A549 (cell line): ENCODE measurements around the gene SLC39A5. TPM values are rescaled to one million over a fixed set of nuclear protein-coding genes. Genes with fewer than 3 reads are reported as not detected.
"Not testable (repeated sequence)": the region's sequence is repeated elsewhere in the genome, so short reads cannot be mapped to it uniquely, and the experiment has no call there.

Experiments
- ATAC-seq, 2 experiments: fragments of 200-7000 bp in 1 of 2; fragments of >200 bp in 1 of 2; cut with Nextera tagmentation in 1 of 2; cut with Tn5 transposase in 1 of 2; 3 replicates each; pipeline versions ENCODE4 v1.8.0 to v1.9.1; 2018 to 2020; ENCODE audit warnings: mild to moderate bottlenecking in 1 of 2, moderate library complexity in 1 of 2
- CTCF ChIA-PET: fragments of 300-600 bp; sonication (Branson Sonifier 250); formaldehyde crosslinking; extraction: SDS; loops from one replicate; lab custom pipeline; 2021; ENCODE audit warnings: antibody characterized with exemption, inconsistent platforms; lab: Yijun Ruan, JAX
- POLR2A ChIA-PET: fragments of 350-600 bp; formaldehyde crosslinking; extraction: SDS; loops from one replicate; lab custom pipeline; 2021; ENCODE audit warnings: antibody characterized with exemption, inconsistent platforms; lab: Yijun Ruan, JAX
- DNase-seq, 2 experiments: peaks; one replicate each; pipeline versions ENCODE4 v3.0.0 to v3.0.0-alpha.2; 2011 to 2016; ENCODE audit warnings: low read depth in 1 of 2, low spot score in 1 of 2
- FAIRE-seq: peaks from 2 replicates; lab custom pipeline; 2011; peaks lifted over from hg19 to GRCh38; lab: Jason Lieb, UNC
- H3K27ac ChIP-seq, 2 experiments: fragments of >200 bp; sonication (Bioruptor Twin); formaldehyde crosslinking; 3 replicates each; pipeline ENCODE4 v1.5.1; 2016 to 2017
- H3K4me1 ChIP-seq: fragments of >200 bp; sonication (Bioruptor Twin); formaldehyde crosslinking; 3 replicates; pipeline ENCODE4 v1.6.1; 2016
- H3K4me2 ChIP-seq: fragments of >200 bp; sonication (Bioruptor Twin); formaldehyde crosslinking; 3 replicates; pipeline ENCODE4 v1.6.1; 2016
- H3K4me3 ChIP-seq: fragments of >200 bp; sonication (Bioruptor Twin); formaldehyde crosslinking; 3 replicates; pipeline ENCODE4 v1.5.1; 2016
- H3K9me3 ChIP-seq: fragments of >200 bp; sonication (Bioruptor Twin); formaldehyde crosslinking; 3 replicates; pipeline ENCODE4 v1.6.1; 2016
- CHD4 ChIP-seq: fragments of 200-600 bp; sonication (generic); IDR thresholded peaks from 2 replicates; pipeline ENCODE4 v1.6.1; 2016; ENCODE audit warnings: antibody characterized with exemption, mild to moderate bottlenecking, borderline replicate concordance
- CTCF ChIP-seq: fragments of >200 bp; sonication (Bioruptor Twin); formaldehyde crosslinking; IDR thresholded peaks from 3 replicates; pipeline ENCODE4 v1.5.1; 2016
- EHMT2 ChIP-seq: fragments of 200-600 bp; sonication (generic); IDR thresholded peaks from 2 replicates; pipeline ENCODE4 v1.6.1; 2016; ENCODE audit warnings: antibody characterized with exemption, low read depth, mild to moderate bottlenecking, moderate library complexity
- FOSL2 ChIP-seq, 2 experiments: fragments of 450-650 bp in 1 of 2; fragments of >200 bp in 1 of 2; sonication (Bioruptor Twin) in 1 of 2; formaldehyde crosslinking; IDR thresholded peaks; 2 replicates each; pipeline versions ENCODE4 v1.5.0 to v1.6.1; 2016 to 2020; ENCODE audit warnings: mild to moderate bottlenecking in 1 of 2, moderate library complexity in 1 of 2
- GATA3 ChIP-seq: IDR thresholded peaks from 2 replicates; pipeline ENCODE4 v1.6.1; 2012; ENCODE audit warnings: borderline replicate concordance
- HOXB13 ChIP-seq: fragments of 250-450 bp; sonication (Bioruptor Pico); IDR thresholded peaks from 2 replicates; pipeline ENCODE4 v1.5.0; 2020; ENCODE audit warnings: low read depth, mild to moderate bottlenecking, moderate library complexity
- HOXB5 ChIP-seq: fragments of 250-450 bp; sonication (Bioruptor Pico); IDR thresholded peaks from 2 replicates; pipeline ENCODE4 v1.5.0; 2020; ENCODE audit warnings: mild to moderate bottlenecking, moderate library complexity
- JUNB ChIP-seq: fragments of >200 bp; sonication (Bioruptor Twin); formaldehyde crosslinking; IDR thresholded peaks from 2 replicates; pipeline ENCODE4 v1.6.1; 2016
- KDM1A ChIP-seq: fragments of 200-600 bp; sonication (generic); IDR thresholded peaks from 2 replicates; pipeline ENCODE4 v1.6.1; 2016; ENCODE audit warnings: low read depth, mild to moderate bottlenecking
- MAX ChIP-seq: IDR thresholded peaks from 2 replicates; pipeline ENCODE4 v1.6.1; 2012
- MAZ ChIP-seq: fragments of 150-350 bp; IDR thresholded peaks from 2 replicates; pipeline ENCODE4 v1.6.1; 2014; ENCODE audit warnings: antibody characterized with exemption, low read depth, low read length, borderline replicate concordance
- RAD21 ChIP-seq, 2 experiments: fragments of >200 bp in 1 of 2; sonication (Bioruptor Twin) in 1 of 2; formaldehyde crosslinking in 1 of 2; IDR thresholded peaks in 1 of 2; conservative IDR thresholded peaks in 1 of 2; 2 replicates in 1 of 2; 3 replicates in 1 of 2; pipeline ENCODE4 v1.6.1; 2012 to 2018; ENCODE audit warnings: inconsistent platforms in 1 of 2
- TFCP2L1 ChIP-seq: fragments of 250-450 bp; sonication (Bioruptor Pico); IDR thresholded peaks from 2 replicates; pipeline ENCODE4 v1.5.0; 2021; ENCODE audit warnings: mild to moderate bottlenecking
- USF2 ChIP-seq: fragments of 450-650 bp; IDR thresholded peaks from 2 replicates; pipeline ENCODE4 v1.6.1; 2014; ENCODE audit warnings: antibody characterized with exemption
- ZFP36 ChIP-seq: fragments of 450-650 bp; IDR thresholded peaks from 2 replicates; pipeline ENCODE4 v1.6.1; 2014; ENCODE audit warnings: borderline replicate concordance; ENCODE audit not compliant: partially characterized antibody
- WGBS: methylation state at CpG from one replicate; pipeline ENCODE4 v1.1.6; 2017; ENCODE audit errors: missing lambda C conversion rate; 5-methylcytosine and 5-hydroxymethylcytosine counted together
- polyA plus RNA-seq, 4 experiments: library from polyadenylated mRNA; depleted of rRNA in 3 of 4; stranded (reverse); fragments of >200 nt; fragmentation: RNase III in 1 of 4; extraction: RNeasy Plus Mini Kit Qiagen cat#74134 plus additional on column Dnase treatment in 1 of 4; gene quantifications; 2 replicates in 3 of 4; 3 replicates in 1 of 4; pipeline ENCODE4 v1.2.3, GENCODE V29; 2011 to 2017

SLC39A5 gene
- polyA plus RNA-seq, 2 of the 4 experiments (the other 2 are of a cell fraction), result 0.23 TPM; not detected in 1

GRCh38 chr12:56260921-56261320 lies 31.1 kb downstream of the SLC39A5 start:
- DNase-seq (no peak), ATAC-seq (no peak), FAIRE-seq (no peak)
- Histone ChIP-seq H3K4me1 (peaks cover 46% of the 10 kb centered on the region), H3K4me3 (no peak overlapping the region), H3K27ac (peak overlapping the region; percentile 82 to 86), H3K9me3 (no peaks in the 10 kb centered on the region), H3K4me2 (peak overlapping the region; percentile 61; the same call in 2 of the 3 replicates)
- ChIA-PET POLR2A (no interaction called here), CTCF (interaction anchor here (2.9 to 9.6 kb wide), 4 partner anchors 13 to 203 kb away, joined by 8 to 101 read pairs (median 42); partner anchors contain the start of gene SMARCC2)
- TF ChIP-seq EHMT2, result no peak
- no peak for TF ChIP-seq GATA3
- no peak for TF ChIP-seq TFCP2L1
- TF ChIP-seq CHD4, result no peak
- 84% methylated on average over 3 of the region's 3 CpGs for WGBS

GRCh38 chr12:56261503-56262232 lies 31.8 kb downstream of the SLC39A5 start:
- ChIA-PET POLR2A (no interaction called here), CTCF (interaction anchor here (1.4 to 9.6 kb wide), 6 partner anchors 14 to 203 kb away, joined by 3 to 101 read pairs (median 12); partner anchors contain the start of gene SMARCC2)
- no peak overlapping the region for H3K4me3 ChIP-seq
- H3K9me3 ChIP-seq, result no peaks in the 10 kb centered on the region
- TF ChIP-seq FOSL2 (IDR thresholded peaks at IDR 0.05) (no peak), FOSL2 (CRISPR knock-in tag; IDR thresholded peaks at IDR 0.05) (peak; percentile 85), KDM1A (no peak), MAX (peak; percentile 69), ZFP36 (peak; percentile 97), RAD21 (conservative IDR thresholded peaks at IDR 0.05 in 1 of 2, IDR thresholded peaks at IDR 0.05 in 1 of 2) (peak; percentile 21 to 23; a peak in 1 of 5 replicates), USF2 (peak; percentile 85), MAZ (no peak), HOXB13 (CRISPR knock-in tag) (0 out of 2 replicates have a peak, but pooled peaks have one; percentile 37), HOXB5 (CRISPR knock-in tag) (peak; percentile 48; the same call in 1 of the 2 replicates), JUNB (0 out of 2 replicates have a peak, but pooled peaks have one; percentile 17)
- peak overlapping the region; percentile 82 to 86 for H3K27ac ChIP-seq
- peak; percentile 54 to 71 for ATAC-seq
- 31% methylated on average over 5 of the region's 5 CpGs for WGBS
- peak overlapping the region; percentile 61 for H3K4me2 ChIP-seq
- FAIRE-seq, result peak; percentile 79
- H3K4me1 ChIP-seq, result peaks cover 43% of the 10 kb centered on the region
- peak; percentile 85 to 95 for DNase-seq

- ATAC-seq, DNase-seq: not testable (repeated sequence)
- 0 out of 3 replicates have a peak, but pooled peaks have one; percentile 22 for TF ChIP-seq CTCF
- TF ChIP-seq, all 56 proteins: peak for 1; not testable (repeated sequence) for 55
- POLR2A ChIA-PET, result interaction anchor here (0.6 kb wide), 1 partner anchor 25 kb away, joined by 13 read pairs; no protein-coding TSS in a partner anchor
- not testable (repeated sequence) for H3K4me3 ChIP-seq, H3K4me2 ChIP-seq, FAIRE-seq, H3K9me3 ChIP-seq
- WGBS, result 95% methylated on average over 7 of the region's 7 CpGs
- CTCF ChIA-PET, result interaction anchor here (0.7 to 9.6 kb wide), 5 partner anchors 15 to 201 kb away, joined by 3 to 101 read pairs (median 8); partner anchors contain the start of gene SMARCC2
- peak overlapping the region in 1 of 2 experiments; percentile 86; a peak in 3 of 6 replicates for H3K27ac ChIP-seq
- peaks cover 43% of the 10 kb centered on the region for H3K4me1 ChIP-seq
These were observed 33.1 kb downstream of the SLC39A5 start for GRCh38 chr12:56262955-56263354.
